GM18526 (cell line): ENCODE data around the gene LTF.

ENCODE experiments used
- POLR2A ChIP-seq: IDR thresholded peaks from 3 replicates; pipeline ENCODE4 v1.6.1; 2011; ENCODE audit not compliant: insufficient read length; ENCODE audit errors: extremely low read depth

The LTF gene

DNA sequence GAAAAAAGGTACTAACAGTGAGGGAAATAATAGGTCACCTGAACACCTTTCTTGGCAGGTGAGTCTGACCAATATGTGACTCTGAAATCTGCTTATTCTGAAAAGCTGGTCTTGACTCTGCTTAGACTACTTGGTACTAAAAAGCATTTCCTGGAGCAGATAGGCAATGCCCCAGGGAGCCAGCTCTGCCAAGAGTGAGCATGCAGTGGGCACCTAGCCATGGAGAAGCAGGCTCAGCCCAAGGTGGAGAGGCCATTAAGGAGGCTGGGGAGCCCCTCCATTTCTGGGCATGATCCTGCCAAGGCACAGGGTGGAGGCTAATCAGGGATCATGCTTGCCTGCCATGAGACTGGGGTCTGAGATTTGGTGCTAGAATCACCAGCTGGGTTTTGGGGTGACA, 1.6 kb upstream of the LTF start:
- TF ChIP-seq POLR2A: no peak

DNA sequence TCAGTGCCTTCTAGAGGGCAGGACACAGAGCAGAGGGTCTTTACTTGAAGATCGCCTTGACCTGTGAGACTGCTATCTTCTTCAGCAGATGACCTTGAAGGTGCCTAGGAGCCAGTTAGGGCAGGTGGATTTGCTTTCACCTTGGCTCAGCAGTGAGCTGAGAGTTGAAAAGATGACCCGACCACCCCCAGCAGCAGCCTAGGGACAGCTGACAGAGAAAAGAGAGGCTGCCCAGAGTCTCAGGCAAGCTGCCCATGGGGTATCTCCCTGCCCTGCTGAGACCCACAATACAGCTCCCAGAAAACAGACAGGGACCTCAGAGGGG, 453 bp upstream of the LTF start:
- TF ChIP-seq POLR2A: no peak

- no peak for TF ChIP-seq POLR2A
Observed at GRCh38 chr3:46463868-46464241, 850 bp downstream of the LTF start.

DNA sequence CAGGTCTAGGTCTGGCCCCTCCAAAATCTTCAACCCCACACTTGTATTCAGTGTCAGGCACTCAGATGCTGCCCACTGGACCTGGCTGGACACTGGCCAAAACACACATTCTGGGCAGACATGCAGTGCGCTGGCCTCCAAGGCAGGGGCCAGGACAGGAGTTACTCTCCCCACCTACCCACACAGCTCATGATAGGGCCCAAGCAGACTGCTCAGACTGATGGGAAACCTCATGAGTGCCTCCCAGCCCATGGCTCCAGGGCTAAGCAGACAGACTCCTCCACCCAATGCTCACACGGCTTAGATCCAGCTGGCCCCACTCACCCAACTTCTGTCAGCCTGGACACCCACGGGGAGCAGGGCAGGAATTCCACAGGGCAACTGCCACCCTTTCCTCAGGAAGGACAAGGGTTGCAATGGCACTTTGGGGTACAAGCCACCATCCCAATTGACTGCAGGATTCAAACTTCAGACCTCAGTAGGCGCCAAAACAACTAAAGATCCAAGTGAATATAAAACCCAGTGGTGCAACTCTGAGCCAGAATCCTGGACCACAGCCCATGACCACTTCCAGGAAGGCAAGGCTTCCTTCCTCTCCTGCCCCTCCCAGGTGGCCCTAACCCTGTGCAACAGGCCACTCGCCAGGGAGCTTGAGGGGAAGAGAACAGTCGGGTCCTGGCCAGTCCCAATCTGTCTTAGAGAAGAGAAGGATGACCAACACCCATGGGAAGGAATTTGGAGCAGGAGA, 1.4 kb downstream of the LTF start:
- TF ChIP-seq POLR2A: no peak

DNA sequence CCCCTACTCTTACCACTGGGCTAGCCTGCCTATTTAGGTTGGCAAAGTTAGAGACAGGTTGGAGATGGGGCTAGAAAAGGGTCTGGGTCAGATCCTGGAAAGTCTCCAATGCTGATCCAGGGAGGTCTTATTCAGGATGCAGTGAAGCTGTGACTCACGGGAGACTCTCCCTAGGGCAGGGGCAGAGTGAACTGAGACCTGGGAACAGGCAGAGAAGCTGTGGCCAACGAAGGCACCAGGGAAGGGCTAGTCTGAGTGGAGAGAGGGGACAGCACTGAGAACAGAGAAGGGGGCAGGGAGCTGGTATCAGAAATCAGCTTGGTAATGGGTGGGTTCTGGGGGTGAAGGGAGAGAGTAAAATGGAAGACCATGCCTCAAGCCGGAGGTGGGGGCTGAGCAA, 2.2 kb downstream of the LTF start:
- TF ChIP-seq POLR2A: no peak

GRCh38 chr3:46462111-46462510, 2.6 kb downstream of the LTF start:
- no peak for TF ChIP-seq POLR2A

- no peak for TF ChIP-seq POLR2A
Observed at GRCh38 chr3:46460051-46460450, 4.7 kb downstream of the LTF start.

GRCh38 chr3:46456118-46456517, 8.6 kb downstream of the LTF start:
- no peak for TF ChIP-seq POLR2A

DNA sequence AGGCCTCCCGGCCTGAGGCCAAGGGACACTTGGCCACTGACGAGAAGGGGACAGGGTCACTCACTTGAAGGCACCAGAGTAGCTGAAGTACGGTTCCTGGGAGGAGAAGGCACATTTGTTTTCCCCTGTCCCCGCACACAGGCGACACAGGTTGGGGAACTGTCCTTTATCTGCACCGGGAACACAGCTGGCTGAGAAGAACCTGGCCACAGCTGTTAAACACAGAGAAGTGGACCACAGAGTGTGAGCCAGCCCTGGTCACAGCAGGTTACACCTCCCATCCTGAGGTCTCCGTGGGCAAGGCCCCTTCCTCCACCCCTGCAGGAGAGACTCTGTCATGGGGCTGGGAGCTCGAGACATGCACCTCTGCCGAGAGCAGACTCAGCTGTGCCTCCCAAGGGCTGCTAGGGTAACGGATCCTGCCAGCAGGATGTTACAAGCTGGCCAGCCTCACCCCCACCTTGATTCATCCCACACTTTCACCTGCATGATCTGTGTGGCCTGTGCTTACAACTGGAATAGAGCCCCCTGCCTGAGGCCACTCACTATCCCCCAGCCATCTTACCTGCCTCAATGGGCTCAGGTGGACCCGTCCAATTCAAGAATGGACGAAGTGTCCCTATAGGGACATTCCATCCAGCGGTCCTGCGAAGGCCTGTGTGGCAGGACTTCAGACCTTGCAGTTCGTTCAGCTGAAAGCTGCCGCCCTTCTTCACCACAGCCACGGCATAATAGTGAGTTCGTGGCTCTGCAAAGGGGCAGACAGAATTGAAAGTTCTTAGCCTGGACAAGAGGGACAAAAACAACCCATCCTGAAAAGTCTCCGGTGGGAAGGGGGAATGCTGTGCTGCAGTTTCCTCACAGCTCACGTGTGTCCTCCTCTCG, 9.2 kb downstream of the LTF start:
- no peak for TF ChIP-seq POLR2A

DNA sequence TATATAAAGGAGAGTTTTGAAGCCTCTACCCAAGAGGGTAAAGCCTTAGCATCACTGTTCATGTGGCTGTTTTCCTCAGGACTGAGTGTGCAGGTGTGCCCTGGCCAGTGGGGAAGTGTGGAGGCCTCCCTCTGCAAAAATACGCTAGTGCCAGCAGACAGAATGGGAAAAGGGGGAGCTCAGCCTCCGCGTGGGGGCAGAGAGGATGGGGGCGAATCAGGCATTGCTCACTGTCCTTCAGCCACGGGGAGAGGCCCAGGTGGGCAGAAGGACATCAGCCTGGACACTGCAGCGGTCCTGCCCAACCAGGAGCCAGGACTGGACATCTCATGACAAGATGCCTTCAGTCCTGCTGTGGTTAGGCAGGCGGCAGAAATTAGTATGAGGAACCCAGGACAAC, 10.1 kb downstream of the LTF start:
- no peak for TF ChIP-seq POLR2A

GRCh38 chr3:46454209-46454595, 10.5 kb downstream of the LTF start:
- TF ChIP-seq POLR2A: no peak

DNA sequence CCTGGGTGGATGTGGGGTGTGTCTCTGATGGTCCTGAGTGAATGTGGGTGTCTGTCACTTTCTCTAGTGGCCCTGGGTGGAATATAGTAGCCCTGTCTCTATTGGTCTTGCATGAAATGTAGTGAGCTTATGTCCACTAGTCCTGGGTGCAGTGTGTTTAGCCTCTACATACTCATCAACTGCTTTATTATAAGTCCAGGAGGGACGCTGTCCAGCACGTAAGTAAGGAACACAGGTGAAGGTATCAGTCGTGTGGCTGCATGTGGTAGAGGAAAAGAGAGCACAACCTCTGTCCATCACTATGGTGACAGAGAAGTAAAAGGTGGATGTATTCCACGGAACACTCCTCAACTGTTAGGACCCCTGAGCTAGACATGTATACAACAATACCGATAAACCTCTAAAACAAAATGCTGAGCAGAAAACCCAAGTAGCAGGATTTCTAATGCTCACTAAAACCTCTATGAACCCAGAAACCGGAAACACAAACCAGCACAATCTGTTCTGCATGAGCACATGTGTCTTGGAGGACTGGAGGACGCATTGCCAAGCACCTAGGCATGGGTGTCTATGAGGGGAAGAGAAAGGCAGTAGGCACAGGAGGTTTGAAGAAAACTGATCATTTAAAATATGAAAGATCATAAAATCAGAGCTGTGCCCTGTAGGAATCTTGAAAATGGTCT, 11.0 kb downstream of the LTF start:
- TF ChIP-seq POLR2A: no peak

- TF ChIP-seq POLR2A: no peak
Observed at GRCh38 chr3:46449755-46450552, 14.8 kb downstream of the LTF start.

DNA sequence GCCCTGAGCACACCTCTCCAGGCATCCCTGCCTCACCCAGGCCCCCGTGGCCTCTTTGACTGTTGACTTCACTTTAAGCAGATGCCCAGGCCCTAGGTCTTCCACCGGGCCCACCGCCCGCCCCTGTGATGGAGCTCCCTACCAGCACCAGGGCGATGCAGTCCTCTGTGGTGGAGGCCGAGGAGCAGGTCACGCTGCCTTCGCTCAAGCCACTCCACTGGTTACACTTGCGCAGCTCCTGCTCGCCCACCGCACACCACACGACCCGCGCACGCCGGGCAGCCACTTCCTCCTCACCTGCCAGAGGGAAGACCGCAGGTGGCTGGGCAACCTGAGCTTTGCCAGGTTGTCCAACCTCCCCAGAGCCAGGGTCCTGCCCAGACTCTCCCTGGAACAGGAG, 16.0 kb downstream of the LTF start:
- TF ChIP-seq POLR2A: no peak
